Body of pancreas (tissue), 4 donors: ENCODE results near the gene C16orf78. TPM values are rescaled to one million over a fixed set of nuclear protein-coding genes. Genes with fewer than 3 reads are reported as not detected.

Experiments
- ATAC-seq: fragments of 150-250 bp; one replicate; pipeline ENCODE4 v1.9.1; 2016
- DNase-seq, 4 donors: peaks; one replicate each; pipeline ENCODE4 v3.0.0-alpha.2; 2019
- H3K27ac ChIP-seq, 4 donors: fragments of 200-600 bp; sonication (generic); 1 replicate in 3 of 4; 2 replicates in 1 of 4; pipeline versions ENCODE4 v1.5.1 to v1.6.1; 2016 to 2019; ENCODE audit warnings: mild to moderate bottlenecking in 1 of 4, mixed read lengths in 1 of 4, moderate library complexity in 1 of 4
- H3K27me3 ChIP-seq, 2 donors: fragments of 200-600 bp; sonication (generic); one replicate each; pipeline ENCODE4 v1.6.0; 2016; ENCODE audit warnings: mild to moderate bottlenecking in 1 of 2
- H3K36me3 ChIP-seq, 2 donors: fragments of 200-600 bp; sonication (generic); replicated peaks in 1 of 2; 2 replicates each; pipeline ENCODE4 v1.5.1; 2016; ENCODE audit warnings: low read depth in 2 of 2; ENCODE audit not compliant: insufficient read depth in 1 of 2
- H3K4me1 ChIP-seq: fragments of 200-600 bp; sonication (generic); one replicate; pipeline ENCODE4 v1.6.0; 2016
- H3K4me3 ChIP-seq, 2 donors: fragments of 200-600 bp; sonication (generic); 1 replicate in 1 of 2; 2 replicates in 1 of 2; pipeline ENCODE4 v1.5.1; 2016 to 2019
- H3K9me3 ChIP-seq, 3 donors: fragments of 200-600 bp; sonication (generic); 1 replicate in 2 of 3; 2 replicates in 1 of 3; pipeline ENCODE4 v1.5.1; 2016
- CTCF ChIP-seq, 7 experiments: fragments of 450-650 bp in 4 of 7; fragments of 200-600 bp in 3 of 7; sonication (generic) in 3 of 7; IDR thresholded peaks; one replicate each; pipeline ENCODE4 v1.5.1; 2016 to 2019; ENCODE audit warnings: antibody characterized with exemption in 7 of 7
- POLR2A ChIP-seq, 3 donors: fragments of 450-650 bp; IDR thresholded peaks; one replicate each; pipeline ENCODE4 v1.6.1; 2016; ENCODE audit warnings: antibody characterized with exemption in 3 of 3, mild to moderate bottlenecking in 2 of 3
- WGBS, 2 donors: methylation state at CpG; one replicate each; pipeline ENCODE4 v1.1.5; 2017; 5-methylcytosine and 5-hydroxymethylcytosine counted together
- intact Hi-C: fragments of 100-400 bp; cut with DNase I; formaldehyde crosslinking; loops from one replicate; pipeline ENCODE4 v1.15.1; 2023
- total RNA-seq, 2 donors: library from RNA; depleted of rRNA; stranded (reverse); fragments of >200 nt; gene quantifications; one replicate each; pipeline ENCODE4 v1.1.0, GENCODE V29; 2016

C16orf78 gene
- total RNA-seq, 2 donors from 2014 or later: not detected

GRCh38 chr16:49332589-49333258 is 40.9 kb upstream of the C16orf78 start:
- no peak for TF ChIP-seq CTCF (IDR thresholded peaks at IDR 0.05)
- no peak for TF ChIP-seq POLR2A (IDR thresholded peaks at IDR 0.05)
- WGBS, 2 donors: 38 to 40% methylated on average over 2 of the region's 2 CpGs
- Histone ChIP-seq H3K27me3 (no peaks in the 10 kb centered on the region), H3K4me1 (peaks cover 1% of the 10 kb centered on the region), H3K27ac (no peak overlapping the region), H3K36me3 (no peaks in the 10 kb centered on the region), H3K9me3 (no peaks in the 10 kb centered on the region), H3K4me3 (no peak overlapping the region)
- DNase-seq: no peak
- intact Hi-C loops: no loop called here
- ATAC-seq: no peak

- ATAC-seq (no peak), DNase-seq (no peak)
- H3K27me3 ChIP-seq: no peaks in the 10 kb centered on the region
- H3K27ac ChIP-seq: no peak overlapping the region
- 94 to 96% methylated on average over 3 to 6 of the region's 7 CpGs for WGBS, 2 donors
- intact Hi-C loops: no loop called here
- H3K9me3 ChIP-seq: no peaks in the 10 kb centered on the region
- no peak overlapping the region for H3K4me3 ChIP-seq
- no peak for TF ChIP-seq CTCF (IDR thresholded peaks at IDR 0.05)
- no peak for TF ChIP-seq POLR2A (IDR thresholded peaks at IDR 0.05)
- no peaks in the 10 kb centered on the region for H3K36me3 ChIP-seq
- H3K4me1 ChIP-seq: no peaks in the 10 kb centered on the region
Observed at GRCh38 chr16:49333259-49333597, 40.4 kb upstream of the C16orf78 start.

GRCh38 chr16:49335828-49336227 is 37.8 kb upstream of the C16orf78 start:
- no peak overlapping the region for H3K27ac ChIP-seq
- TF ChIP-seq CTCF (IDR thresholded peaks at IDR 0.05) (no peak), POLR2A (IDR thresholded peaks at IDR 0.05) (no peak)

GRCh38 chr16:49336581-49336980 is 37.0 kb upstream of the C16orf78 start:
- Histone ChIP-seq H3K27ac (no peak overlapping the region), H3K36me3 (no peaks in the 10 kb centered on the region), H3K4me1 (no peaks in the 10 kb centered on the region), H3K9me3 (no peaks in the 10 kb centered on the region), H3K4me3 (no peak overlapping the region), H3K27me3 (no peaks in the 10 kb centered on the region)
- 65 to 67% methylated on average over 3 of the region's 3 CpGs for WGBS, 2 donors
- ATAC-seq (no peak), DNase-seq (no peak)
- intact Hi-C loops: no loop called here
- TF ChIP-seq POLR2A (IDR thresholded peaks at IDR 0.05) (no peak), CTCF (IDR thresholded peaks at IDR 0.05) (no peak)

More at GRCh38 chr16:49335828-49336227, 37.8 kb upstream of the C16orf78 start:
- intact Hi-C loops: no loop called here
- H3K9me3 ChIP-seq: no peaks in the 10 kb centered on the region
- H3K27me3 ChIP-seq: no peaks in the 10 kb centered on the region
- no peak for DNase-seq
- ATAC-seq: no peak
- 48 to 62% methylated on average over 8 of the region's 8 CpGs for WGBS, 2 donors
- H3K4me1 ChIP-seq: no peaks in the 10 kb centered on the region
- no peak overlapping the region for H3K4me3 ChIP-seq
- no peaks in the 10 kb centered on the region for H3K36me3 ChIP-seq

- no peaks in the 10 kb centered on the region for H3K36me3 ChIP-seq
- DNase-seq (no peak), ATAC-seq (no peak)
- H3K27ac ChIP-seq: no peak overlapping the region
- H3K27me3 ChIP-seq: peaks cover 0 to 4% of the 10 kb centered on the region in 2 donors
- H3K4me1 ChIP-seq: no peaks in the 10 kb centered on the region
- no peaks in the 10 kb centered on the region for H3K9me3 ChIP-seq
- TF ChIP-seq CTCF (IDR thresholded peaks at IDR 0.05): no peak
- TF ChIP-seq POLR2A (IDR thresholded peaks at IDR 0.05): no peak
- intact Hi-C loops: no loop called here
- H3K4me3 ChIP-seq: no peak overlapping the region
- WGBS, 2 donors: 33 to 44% methylated on average over 6 of the region's 6 CpGs
Observed at GRCh38 chr16:49337814-49338350, 35.7 kb upstream of the C16orf78 start.
